ENCODE results near the gene UBA5.
A peak's percentile ranks its signal among the peaks of the same experiment; 100 is the strongest.

UBA5 gene

DNA sequence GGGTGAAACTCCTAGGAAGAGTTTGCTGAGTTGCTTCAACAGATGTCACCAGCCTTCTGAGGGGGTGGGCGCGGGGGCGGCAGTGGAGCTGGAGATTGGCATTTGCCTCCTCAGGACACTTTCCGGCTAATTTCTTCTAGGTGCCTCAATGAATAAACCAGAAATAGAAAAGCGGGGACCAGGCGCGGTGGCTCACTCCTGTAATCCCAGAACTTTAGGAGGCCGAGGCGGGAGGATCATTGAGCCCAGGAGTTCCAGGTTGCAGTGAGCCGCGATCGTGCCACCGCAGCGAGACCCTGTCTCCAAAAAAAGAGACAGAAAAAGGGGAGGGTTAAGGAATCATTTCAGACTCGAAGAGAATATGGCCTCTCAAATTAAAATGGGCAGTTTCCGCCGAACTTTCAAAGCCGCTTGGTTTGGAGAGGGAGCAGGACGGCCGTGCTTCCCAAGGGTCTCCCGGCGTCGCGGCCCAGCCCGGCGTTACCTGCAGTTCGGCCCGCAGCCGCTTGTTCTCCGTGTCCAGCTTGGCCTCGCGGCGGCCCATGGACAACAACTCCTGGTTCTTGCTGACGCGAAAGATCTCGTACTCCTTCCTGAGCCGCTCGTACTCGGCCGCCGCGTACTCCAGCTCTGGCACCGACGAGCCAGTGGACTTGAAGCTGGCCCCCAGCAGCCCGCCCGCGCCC is 61.5 kb downstream of the UBA5 start:
- H4K8ac ChIP-seq (ENCODE audit: low read depth, low read length) = peak overlapping the region; percentile 78
- H3K4me1 ChIP-seq (ENCODE audit: control insufficient read depth, low read depth, low read length) = peaks cover 2% of the 10 kb centered on the region
- H3K79me2 ChIP-seq (ENCODE audit: control insufficient read depth, insufficient read depth, low read length) = peaks cover 2% of the 10 kb centered on the region
- no peak overlapping the region for H2BK15ac ChIP-seq (replicated peaks; ENCODE audit: low read depth)
- H3K4me3 ChIP-seq (ENCODE audit: low read length) = peak overlapping the region; percentile 72
- no peak overlapping the region for H2BK120ac ChIP-seq (ENCODE audit: low read depth, low read length)
- H2BK5ac ChIP-seq (ENCODE audit: low read length) = no peak overlapping the region
- H3K23ac ChIP-seq (ENCODE audit: low read length) = peak overlapping the region; percentile 29
- peak overlapping the region; percentile 95 for H3K27ac ChIP-seq (ENCODE audit: low read depth, low read length)
- H3K18ac ChIP-seq (ENCODE audit: low read length) = peak overlapping the region; percentile 97
- H3K4ac ChIP-seq (ENCODE audit: low read depth, low read length) = peak overlapping the region; percentile 89
- no peaks in the 10 kb centered on the region for H3K36me3 ChIP-seq (ENCODE audit: control insufficient read depth, insufficient read depth, low read length)
- no peak overlapping the region for H4K5ac ChIP-seq (ENCODE audit: low read length)
- H3K4me2 ChIP-seq (ENCODE audit: low read length) = peak overlapping the region; percentile 5
- peaks cover 2% of the 10 kb centered on the region for H3K79me1 ChIP-seq (ENCODE audit: low read length)
- H2AK5ac ChIP-seq (ENCODE audit: low read length) = no peak overlapping the region
- peak; percentile 86 for DNase-seq
- no peaks in the 10 kb centered on the region for H3K27me3 ChIP-seq (ENCODE audit: insufficient read depth, low read length, poor library complexity)
- no CpG with 5 or more reads among the region's 47 CpGs for WGBS (ENCODE audit: extremely low coverage, insufficient coverage, low lambda C conversion rate)
- peak overlapping the region; percentile 91 for H3K56ac ChIP-seq (ENCODE audit: low read length)
- H3K9ac ChIP-seq (ENCODE audit: low read length) = peak overlapping the region; percentile 82

DNA sequence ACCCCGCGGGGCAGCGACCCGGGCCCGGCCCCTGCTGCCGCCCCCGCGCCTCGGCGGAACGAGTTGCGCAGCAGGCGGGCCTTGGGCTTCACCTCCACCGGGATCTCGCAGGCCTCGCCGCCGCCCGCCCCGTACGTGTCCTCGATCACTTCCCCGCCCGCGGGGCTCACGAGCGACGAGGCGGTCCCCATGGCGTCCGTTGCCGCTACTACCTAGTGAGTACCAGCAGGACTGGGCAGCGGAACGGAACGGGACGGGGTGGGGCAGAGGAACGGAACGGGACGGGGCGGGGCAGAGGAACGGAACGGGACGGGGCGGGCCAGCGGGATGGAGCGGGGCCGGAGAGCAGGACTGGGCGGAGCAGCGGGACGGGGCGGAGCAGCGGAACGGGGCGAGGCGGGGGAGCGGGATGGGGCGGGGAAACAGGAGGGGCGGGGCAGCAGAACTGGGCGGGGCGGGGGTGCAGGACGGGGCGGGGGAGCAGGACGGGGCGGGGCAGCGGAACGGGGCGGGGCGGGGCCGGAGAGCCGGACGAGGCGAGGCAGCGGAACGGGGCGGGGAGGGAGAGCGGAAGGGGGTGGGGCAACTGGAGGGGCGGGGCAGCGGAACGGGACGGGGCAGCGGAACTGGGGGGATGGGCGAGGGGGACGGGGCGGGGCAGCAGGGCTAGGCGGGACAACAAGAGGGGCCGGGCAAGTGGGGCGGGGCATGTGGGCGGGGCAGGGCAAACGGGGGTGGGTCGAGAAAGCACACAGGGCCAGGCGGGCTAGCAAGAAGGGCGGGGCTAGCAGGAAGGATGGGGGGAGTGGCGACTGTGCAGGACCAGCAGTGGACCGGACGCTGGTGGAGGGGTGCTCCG is 62.3 kb downstream of the UBA5 start, which contains the start of gene NPHP3:
Gene NPHP3 (minus strand): TSS at position 245 of the 859 bp plus-strand sequence. CDS start 54 bp downstream, at position 191.
- H3K4me1 ChIP-seq (ENCODE audit: control insufficient read depth, low read depth, low read length) = peaks cover 2% of the 10 kb centered on the region
- no CpG with 5 or more reads among the region's 96 CpGs for WGBS (ENCODE audit: extremely low coverage, insufficient coverage, low lambda C conversion rate)
- H3K27ac ChIP-seq (ENCODE audit: low read depth, low read length) = peak within 1 kb of the TSS; percentile 95
- no peak within 1 kb of the TSS for H2AK5ac ChIP-seq (ENCODE audit: low read length)
- H3K9ac ChIP-seq (ENCODE audit: low read length) = peak within 1 kb of the TSS; percentile 84
- H4K5ac ChIP-seq (ENCODE audit: low read length) = peak within 1 kb of the TSS; percentile 44
- H3K4me3 ChIP-seq (ENCODE audit: low read length) = peak within 1 kb of the TSS; percentile 72
- peaks cover 2% of the 10 kb centered on the region for H3K79me1 ChIP-seq (ENCODE audit: low read length)
- H3K23ac ChIP-seq (ENCODE audit: low read length) = peak within 1 kb of the TSS; percentile 29
- H3K4me2 ChIP-seq (ENCODE audit: low read length) = peak within 1 kb of the TSS; percentile 67
- no peaks in the 10 kb centered on the region for H3K36me3 ChIP-seq (ENCODE audit: control insufficient read depth, insufficient read depth, low read length)
- H3K79me2 ChIP-seq (ENCODE audit: control insufficient read depth, insufficient read depth, low read length) = peaks cover 2% of the 10 kb centered on the region
- H3K4ac ChIP-seq (ENCODE audit: low read depth, low read length) = peak within 1 kb of the TSS; percentile 89
- peak; percentile 96 for DNase-seq
- H2BK5ac ChIP-seq (ENCODE audit: low read length) = peak within 1 kb of the TSS; percentile 57
- peak within 1 kb of the TSS; percentile 93 for H3K56ac ChIP-seq (ENCODE audit: low read length)
- no peak within 1 kb of the TSS for H2BK120ac ChIP-seq (ENCODE audit: low read depth, low read length)
- peak within 1 kb of the TSS; percentile 78 for H4K8ac ChIP-seq (ENCODE audit: low read depth, low read length)
- H3K27me3 ChIP-seq (ENCODE audit: insufficient read depth, low read length, poor library complexity) = no peaks in the 10 kb centered on the region
- H3K18ac ChIP-seq (ENCODE audit: low read length) = peak within 1 kb of the TSS; percentile 97
- no peak within 1 kb of the TSS for H2BK15ac ChIP-seq (replicated peaks; ENCODE audit: low read depth)

DNA sequence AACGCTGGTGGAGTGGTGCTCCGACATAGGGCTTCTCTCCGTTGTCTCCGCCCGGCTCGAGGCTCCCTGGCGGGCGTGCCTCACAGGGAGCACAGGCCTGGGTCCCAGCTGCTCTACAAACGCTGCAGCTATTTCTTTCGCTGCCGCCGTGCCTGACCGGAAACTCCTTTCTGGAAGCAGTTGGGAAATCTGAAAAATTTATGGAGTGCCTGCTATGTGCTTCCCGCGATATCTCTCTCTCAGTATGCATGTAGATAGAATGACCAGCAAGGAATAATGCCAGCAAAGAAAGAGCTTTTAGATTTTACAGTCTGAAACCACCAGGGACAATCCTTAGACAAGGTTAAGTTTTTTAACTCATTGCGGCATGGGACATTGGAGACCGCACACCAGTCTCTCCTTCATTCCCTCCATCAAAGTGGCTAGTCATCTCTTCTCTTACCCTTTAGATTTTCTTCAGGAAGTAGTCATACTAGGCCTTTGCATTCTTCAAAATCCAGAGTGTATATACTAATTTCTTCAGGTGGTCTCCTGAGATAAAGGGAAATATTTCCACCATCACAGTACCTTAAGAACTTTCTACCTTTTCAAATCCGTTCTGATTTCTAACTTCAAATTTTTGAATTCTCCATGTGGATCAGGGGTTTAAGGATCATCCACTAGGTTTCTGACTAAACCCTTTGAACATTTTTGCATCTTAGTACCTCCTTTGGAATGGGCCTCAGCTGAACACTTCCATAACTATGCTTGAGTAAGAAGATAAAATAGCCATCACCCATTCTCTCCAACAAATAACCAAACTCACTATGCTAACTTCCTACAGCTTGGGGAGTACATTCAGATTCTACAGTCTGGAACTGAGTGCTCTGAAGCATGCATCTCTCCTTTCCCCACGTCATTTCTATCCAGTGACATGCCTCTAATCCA is 63.2 kb downstream of the UBA5 start:
- WGBS (ENCODE audit: extremely low coverage, insufficient coverage, low lambda C conversion rate) = no CpG with 5 or more reads among the region's 19 CpGs
- Histone ChIP-seq H3K9ac (ENCODE audit: low read length) (peak overlapping the region; percentile 84), H2AK5ac (ENCODE audit: low read length) (no peak overlapping the region), H3K4me1 (ENCODE audit: control insufficient read depth, low read depth, low read length) (peaks cover 2% of the 10 kb centered on the region), H3K79me2 (ENCODE audit: control insufficient read depth, insufficient read depth, low read length) (peaks cover 2% of the 10 kb centered on the region), H3K23ac (ENCODE audit: low read length) (no peak overlapping the region), H3K27me3 (ENCODE audit: insufficient read depth, low read length, poor library complexity) (no peaks in the 10 kb centered on the region), H3K27ac (ENCODE audit: low read depth, low read length) (peak overlapping the region; percentile 81), H4K8ac (ENCODE audit: low read depth, low read length) (peak overlapping the region; percentile 86), H3K4me3 (ENCODE audit: low read length) (peak overlapping the region; percentile 68), H3K79me1 (ENCODE audit: low read length) (peaks cover 2% of the 10 kb centered on the region), H2BK5ac (ENCODE audit: low read length) (peak overlapping the region; percentile 57), H3K18ac (ENCODE audit: low read length) (peak overlapping the region; percentile 15), H2BK120ac (ENCODE audit: low read depth, low read length) (no peak overlapping the region), H4K5ac (ENCODE audit: low read length) (peak overlapping the region; percentile 44), H3K4me2 (ENCODE audit: low read length) (peak overlapping the region; percentile 67), H3K36me3 (ENCODE audit: control insufficient read depth, insufficient read depth, low read length) (no peaks in the 10 kb centered on the region), H2BK15ac (replicated peaks; ENCODE audit: low read depth) (no peak overlapping the region), H3K4ac (ENCODE audit: low read depth, low read length) (no peak overlapping the region), H3K56ac (ENCODE audit: low read length) (peak overlapping the region; percentile 93)
- no peak for DNase-seq

DNA sequence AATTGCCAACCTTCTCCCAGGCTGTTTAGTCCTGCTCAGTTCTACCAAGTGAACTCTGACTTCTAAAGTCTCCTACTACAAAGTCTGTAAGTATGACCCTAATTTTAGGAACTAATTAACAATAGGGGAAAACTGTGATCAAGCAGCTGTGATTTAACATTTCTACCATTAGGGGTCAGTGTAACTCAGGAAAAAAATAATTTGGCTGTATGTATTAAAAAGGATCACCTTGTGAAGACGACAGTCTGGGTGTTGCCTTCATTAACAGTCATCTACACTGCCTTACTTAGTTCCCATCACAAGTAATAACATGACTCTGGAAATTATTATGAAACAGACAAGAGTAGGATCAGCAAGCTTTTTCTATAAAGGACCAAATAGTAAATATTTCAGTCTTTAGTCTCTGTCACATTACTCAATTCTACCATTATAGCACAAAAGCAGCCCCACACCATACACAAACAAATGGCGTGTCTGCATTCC is 66.3 kb downstream of the UBA5 start:
- Histone ChIP-seq H4K8ac (ENCODE audit: low read depth, low read length) (no peak overlapping the region), H2AK5ac (ENCODE audit: low read length) (no peak overlapping the region), H3K27ac (ENCODE audit: low read depth, low read length) (no peak overlapping the region), H3K4me1 (ENCODE audit: control insufficient read depth, low read depth, low read length) (no peaks in the 10 kb centered on the region), H3K4ac (ENCODE audit: low read depth, low read length) (no peak overlapping the region), H3K56ac (ENCODE audit: low read length) (no peak overlapping the region), H2BK15ac (replicated peaks; ENCODE audit: low read depth) (no peak overlapping the region), H3K79me2 (ENCODE audit: control insufficient read depth, insufficient read depth, low read length) (no peaks in the 10 kb centered on the region), H3K4me3 (ENCODE audit: low read length) (no peak overlapping the region), H3K9ac (ENCODE audit: low read length) (no peak overlapping the region), H3K27me3 (ENCODE audit: insufficient read depth, low read length, poor library complexity) (no peaks in the 10 kb centered on the region), H3K36me3 (ENCODE audit: control insufficient read depth, insufficient read depth, low read length) (no peaks in the 10 kb centered on the region), H2BK5ac (ENCODE audit: low read length) (no peak overlapping the region), H3K18ac (ENCODE audit: low read length) (no peak overlapping the region), H3K4me2 (ENCODE audit: low read length) (no peak overlapping the region), H3K23ac (ENCODE audit: low read length) (no peak overlapping the region), H4K5ac (ENCODE audit: low read length) (no peak overlapping the region), H2BK120ac (ENCODE audit: low read depth, low read length) (no peak overlapping the region), H3K79me1 (ENCODE audit: low read length) (no peaks in the 10 kb centered on the region)
- peak; percentile 57 for DNase-seq
- WGBS (ENCODE audit: extremely low coverage, insufficient coverage, low lambda C conversion rate) = no CpG with 5 or more reads among the region's 2 CpGs
